A204.1 (cell line): ENCODE data around the gene PRAC2.
"Not testable (repeated sequence)": the region's sequence is repeated elsewhere in the genome, so short reads cannot be mapped to it uniquely, and the experiment has no call there.

Experiments
- FAIRE-seq: peaks from 2 replicates; lab custom pipeline; 2012; peaks lifted over from hg19 to GRCh38; lab: Jason Lieb, UNC

The PRAC2 gene

DNA sequence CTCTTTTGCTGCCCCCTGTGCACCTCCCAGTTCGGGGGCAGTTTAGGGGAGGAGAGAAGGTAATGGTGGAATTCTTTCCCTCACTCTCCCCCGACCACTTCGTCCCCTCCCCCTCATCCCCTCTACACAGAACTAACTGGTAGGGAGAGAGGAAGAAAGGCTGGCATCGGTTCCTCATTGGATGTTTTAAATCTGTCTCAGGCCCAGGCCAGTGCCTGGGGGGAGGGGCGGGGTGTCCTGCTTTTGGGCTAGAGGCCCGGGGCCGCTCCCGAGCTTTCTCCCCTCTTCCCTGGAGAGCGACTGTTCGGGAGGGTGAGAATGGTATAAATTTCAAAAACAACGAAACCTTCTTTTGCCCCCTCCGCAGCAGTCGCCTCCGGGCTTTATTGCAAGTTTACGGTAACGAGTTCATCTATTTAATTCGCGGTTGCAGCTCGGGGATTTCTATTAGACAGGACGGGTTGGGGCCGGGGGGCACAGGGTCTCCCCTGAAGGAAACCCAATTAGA, at the start of gene PRAC2:
PRAC2 (plus strand) TSS at position 271 of the 508 bp plus-strand sequence. CDS start 1,226 bp downstream, outside the sequence.
- FAIRE-seq: no peak

DNA sequence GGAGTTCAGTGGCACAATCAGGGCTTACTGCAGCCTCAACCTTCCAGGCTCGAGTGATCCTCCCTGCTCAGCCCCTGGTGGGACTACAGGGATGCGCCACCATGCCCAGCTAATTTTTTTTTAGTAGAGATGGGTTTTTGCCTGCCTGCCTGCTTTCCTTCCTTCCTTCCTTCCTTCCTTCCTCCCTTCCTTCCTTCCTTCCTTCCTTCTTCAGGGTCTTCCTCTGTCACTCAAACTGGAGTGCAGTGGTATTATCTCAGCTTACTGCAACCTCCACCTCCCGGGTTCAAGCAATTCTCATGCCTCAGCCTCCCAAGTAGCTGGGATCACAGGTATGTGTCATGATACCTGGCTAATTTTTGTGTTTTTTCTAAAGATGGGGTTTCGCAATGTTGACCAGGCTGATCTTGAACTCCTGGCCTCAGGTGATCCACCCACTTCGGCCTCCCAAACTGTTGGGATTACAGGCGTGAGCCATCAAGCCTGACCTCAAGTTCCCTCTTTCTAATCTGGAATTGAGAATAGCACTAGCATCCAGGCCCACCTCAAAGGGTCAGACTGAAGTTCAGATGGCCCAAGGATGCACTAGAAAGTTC, 45.9 kb upstream of the PRAC2 start:
- FAIRE-seq: no peak

DNA sequence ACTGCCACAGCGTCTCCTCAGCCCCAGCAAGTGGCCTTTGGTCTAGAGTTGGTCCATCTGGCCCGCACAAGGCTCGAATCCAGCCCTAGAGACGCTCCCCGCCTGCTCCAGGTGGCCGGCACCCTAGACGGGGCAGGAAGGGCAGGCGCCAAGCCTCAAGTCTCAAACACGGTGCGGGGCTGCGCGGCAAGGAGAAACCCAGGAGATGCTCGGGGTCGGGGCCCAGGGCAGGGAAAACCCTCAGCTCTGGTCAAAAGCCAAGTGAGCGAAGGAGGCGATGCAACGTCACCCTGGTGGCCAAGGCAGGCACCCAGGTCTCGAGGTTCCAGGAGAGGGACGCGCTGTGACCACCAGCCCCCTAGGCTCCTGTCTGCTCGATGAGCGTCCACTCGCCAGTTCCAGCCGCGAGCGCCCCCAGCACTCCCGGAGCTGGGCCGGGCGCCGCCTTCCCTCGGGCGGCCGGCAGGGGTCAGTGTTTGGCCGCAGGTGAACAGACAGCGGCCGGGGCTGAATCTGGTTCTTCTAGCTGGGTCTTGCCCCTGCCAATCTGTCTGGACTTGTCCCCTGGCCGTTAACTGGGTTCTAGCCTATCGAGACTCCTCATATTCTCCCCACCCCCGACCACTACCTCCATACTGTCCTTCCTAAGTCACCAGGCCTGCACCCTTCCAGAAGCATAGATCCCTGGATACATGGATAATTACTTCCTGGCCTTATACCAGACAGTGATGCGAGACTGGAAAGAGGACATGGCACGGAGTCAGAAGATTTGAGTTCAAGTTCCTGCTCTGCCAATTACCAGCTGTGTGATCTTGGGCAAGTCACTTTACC, 44.6 kb upstream of the PRAC2 start:
- FAIRE-seq: no peak

DNA sequence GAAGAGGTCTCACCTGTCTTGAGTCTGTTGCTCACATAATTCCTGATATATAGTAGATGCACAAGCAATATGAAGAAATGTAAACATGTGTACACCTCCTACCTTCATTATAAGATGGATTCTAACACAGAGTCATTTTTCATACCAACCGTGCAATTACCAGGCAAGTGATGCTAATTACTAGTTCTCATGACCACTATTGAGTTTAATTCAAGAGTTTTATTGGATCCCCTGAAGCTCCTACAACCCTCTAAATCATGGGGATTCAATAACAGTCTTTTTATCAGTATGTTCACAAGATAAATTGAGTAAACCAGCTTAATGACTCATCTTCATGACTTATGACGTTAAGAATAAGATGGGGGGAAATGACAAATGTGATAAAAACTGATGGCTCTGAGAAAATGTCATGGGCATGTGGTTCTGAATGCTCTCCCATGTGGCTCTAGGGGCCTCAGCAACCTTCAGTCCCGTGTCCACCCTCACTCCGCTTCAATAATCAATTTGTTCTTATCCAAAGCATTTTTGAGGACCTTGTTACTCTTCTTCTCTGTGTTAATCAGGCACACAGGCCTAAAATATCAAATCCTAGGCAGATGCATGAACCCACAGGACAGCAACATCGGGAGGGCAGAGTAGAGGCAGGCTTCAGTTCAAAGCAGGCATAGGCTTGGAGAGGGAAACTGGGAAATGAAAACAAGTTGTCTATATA, 43.4 kb upstream of the PRAC2 start:
- FAIRE-seq: no peak

DNA sequence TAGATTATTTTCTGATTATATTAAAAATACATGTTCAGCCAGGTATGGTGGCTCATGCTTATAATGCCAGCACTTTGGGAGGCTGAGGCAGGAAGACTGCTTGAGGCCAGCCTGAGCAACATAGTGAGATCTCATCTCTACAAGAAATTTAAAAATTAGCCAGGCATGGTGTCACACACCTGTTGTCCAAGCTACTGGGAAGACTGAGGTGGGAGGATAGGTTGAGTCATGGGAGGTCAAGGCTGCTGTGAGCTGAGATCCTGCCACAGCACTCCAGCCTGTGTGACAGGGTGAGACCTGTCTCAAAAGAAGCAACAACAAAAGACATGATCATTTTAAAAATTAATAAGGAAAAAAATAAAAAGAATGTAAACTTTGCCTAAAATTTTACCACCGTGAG, 41.4 kb upstream of the PRAC2 start:
- FAIRE-seq: no peak

DNA sequence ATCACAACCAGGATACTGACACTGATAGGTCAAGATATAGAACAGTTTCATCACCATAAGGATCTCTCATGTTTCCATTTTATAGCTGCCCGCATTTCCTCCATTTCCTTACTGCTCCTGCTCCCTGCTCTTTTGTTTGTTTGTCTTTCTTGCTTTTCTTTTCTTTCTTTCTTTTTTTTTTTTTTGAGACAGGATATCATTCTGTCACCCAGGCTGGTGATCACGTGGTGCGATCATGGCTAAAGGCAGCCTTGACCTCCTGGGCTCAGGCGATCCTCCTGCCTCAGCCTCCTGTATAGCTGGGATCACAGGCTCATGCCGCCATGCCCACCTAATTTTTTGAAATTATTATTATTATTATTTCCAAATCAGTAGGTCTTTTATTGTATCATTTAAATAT, 32.3 kb upstream of the PRAC2 start:
- FAIRE-seq: no peak

DNA sequence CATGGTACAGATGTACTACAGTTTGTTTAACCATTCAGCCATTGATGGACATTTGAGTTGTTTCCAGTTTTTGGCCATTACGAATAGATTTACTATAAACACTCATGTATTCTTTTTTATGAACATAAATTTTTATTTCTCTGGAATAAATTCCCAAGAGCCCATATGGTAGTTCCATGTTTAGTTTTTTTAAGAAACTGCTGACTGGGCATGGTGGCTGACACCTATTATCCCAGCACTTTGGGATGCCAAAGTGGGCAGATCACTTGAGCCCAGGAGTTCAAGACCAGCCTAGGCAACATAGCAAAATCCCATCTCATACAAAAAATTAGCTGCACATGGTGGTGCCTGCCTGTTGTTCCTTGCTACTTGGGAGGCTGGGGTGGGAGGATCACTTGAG, 30.9 kb upstream of the PRAC2 start:
- no peak for FAIRE-seq

DNA sequence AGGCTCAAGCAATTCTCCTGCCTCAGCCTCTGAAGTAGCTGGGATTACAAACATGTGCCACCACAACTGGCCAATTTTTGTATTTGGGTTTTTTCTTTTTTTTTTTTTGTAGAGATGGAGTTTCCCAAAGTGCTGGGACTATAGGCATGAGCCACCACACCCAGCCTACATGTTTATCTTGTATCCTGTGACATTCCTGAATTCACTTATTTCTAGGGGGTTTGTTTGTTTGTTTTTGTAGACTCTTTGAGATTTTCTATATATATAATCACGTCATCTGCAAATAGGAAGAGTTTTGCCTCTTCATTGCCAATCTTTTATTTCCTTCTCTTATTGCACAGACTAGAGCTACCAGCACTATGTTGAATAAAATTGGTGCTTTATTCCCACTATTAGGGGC, 29.8 kb upstream of the PRAC2 start:
- FAIRE-seq: no peak

DNA sequence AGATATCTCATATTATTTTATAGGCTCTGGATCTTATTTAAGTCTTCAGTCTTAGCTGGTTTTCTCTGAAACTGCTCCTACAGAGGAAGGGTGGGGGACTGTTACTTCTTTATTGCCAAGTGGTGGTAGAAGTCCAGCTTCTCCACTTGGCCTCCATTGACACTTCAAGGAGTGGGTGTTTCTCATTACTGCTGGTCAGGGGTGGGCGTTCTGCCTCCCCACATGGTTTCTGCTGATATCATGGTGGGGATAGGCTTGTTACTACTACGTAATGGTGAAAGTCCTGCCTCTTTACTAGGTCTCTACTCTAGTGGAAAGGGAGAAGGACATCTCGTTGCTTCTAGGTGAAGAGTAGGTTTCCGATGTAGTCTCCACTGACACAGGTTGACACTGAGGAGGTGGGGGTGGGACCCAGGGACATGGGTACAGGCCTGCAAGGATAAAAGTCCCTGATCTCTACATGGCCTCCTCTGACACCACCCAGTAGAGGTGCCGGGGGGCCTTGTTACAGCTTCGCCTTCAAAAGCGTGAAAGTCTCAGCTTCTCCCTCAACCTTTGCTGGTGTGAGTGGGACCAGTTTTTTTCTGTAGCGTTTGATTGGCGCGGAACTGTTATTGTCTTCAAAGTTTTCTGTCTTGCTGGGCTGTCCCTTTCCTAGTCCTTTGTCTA, 21.0 kb upstream of the PRAC2 start:
- FAIRE-seq: no peak

DNA sequence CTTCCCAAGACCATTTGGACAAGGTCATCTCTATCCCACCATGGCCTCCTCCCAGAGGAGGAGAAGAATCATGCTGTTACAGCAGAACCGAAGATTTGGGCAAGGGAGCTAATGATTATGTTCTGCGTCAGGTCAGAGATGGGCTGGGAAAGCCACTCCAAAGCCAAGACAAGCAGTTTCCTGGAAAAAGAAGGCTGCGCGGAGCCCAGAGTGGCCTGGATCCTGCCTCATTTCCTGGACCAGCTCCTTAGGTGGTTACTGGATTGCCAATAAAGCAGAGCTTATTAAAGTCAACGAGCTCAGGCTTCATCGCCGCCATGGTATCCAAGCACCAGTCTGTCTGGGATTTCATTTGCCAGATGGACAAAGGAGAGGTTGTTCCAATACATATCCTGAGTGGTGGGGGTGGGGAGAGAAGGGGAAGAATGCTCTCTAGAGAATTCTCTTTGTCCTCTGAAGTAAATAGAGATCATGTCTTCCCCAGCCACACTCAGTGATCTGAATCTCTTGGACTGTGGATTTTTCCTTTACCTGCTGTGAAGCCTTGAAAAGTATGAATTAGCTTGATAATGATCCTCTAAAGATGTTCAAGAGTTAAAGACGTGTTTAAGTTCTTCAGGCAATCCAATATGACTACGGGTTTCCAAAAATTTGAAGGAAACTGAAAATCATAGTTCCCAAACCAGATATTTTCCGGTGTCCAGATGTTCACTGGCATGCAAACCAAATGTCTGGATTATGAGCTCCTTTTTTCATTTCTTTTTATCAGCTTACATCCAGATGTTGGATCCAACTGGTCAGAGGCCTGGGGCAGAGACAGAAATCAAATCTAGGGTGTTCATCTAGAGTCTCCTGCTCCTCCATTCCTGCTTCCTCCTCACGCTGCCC, 18.4 kb upstream of the PRAC2 start:
- no peak for FAIRE-seq

DNA sequence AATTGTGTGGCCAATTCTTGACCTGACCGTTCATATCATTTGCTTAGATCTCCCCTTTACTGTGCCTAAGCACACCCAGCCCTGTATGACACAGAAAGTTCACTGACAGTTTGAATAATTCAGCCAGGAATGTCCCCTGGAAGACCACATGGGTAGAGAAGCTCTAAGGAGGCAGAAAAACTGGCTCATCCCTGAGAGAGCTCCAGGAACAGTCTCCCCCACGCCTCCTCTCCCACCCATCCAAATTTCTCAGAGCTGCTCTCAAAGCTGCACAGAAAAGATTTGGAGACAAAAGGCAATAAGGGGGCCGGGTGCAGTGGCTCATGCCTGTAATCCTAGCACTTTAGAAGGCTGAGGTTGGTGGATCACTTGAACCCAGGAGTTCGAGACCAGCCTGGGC, 11.9 kb upstream of the PRAC2 start:
- FAIRE-seq: no peak

DNA sequence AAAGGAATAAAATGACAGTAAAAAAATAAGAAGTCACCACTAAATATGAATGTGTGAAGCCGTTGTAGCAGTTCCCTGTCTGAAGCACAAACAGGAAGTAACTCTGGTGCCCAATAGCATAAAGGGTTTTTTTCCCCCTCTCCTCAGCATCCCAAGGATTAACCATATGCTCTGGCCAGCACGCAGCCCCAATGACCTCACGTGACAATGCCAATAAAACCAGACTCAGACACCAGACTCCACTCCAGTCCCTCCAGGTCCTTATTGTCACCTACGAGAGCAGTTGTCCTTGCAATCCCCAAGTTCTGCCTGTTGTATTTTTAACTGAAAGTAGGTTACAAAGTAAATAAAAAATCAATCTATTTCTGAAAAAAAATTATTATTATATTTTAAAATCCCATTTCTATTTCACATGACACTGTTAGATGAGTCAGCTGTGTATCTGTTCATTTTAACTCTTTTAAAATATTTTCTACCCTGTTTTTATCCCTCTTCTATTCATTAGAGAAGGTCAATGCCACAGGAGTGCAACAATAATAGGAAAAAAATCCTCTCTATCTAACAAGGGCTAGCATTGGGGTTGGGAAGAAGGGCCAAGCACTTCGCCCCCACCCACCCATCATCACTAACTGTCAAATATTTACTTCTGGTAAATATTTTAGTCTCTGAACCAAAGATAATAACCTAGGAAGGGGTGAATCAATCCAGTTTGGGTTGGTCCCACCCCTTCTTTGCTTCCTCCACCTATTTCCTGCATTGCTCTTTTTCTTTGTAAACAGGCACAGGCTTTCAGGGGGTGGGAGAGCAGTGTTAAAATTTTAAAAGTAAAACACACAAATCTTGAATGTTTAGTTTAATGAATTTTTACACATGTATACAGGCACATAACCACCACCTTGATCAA, 7.2 kb upstream of the PRAC2 start:
- FAIRE-seq: no peak

DNA sequence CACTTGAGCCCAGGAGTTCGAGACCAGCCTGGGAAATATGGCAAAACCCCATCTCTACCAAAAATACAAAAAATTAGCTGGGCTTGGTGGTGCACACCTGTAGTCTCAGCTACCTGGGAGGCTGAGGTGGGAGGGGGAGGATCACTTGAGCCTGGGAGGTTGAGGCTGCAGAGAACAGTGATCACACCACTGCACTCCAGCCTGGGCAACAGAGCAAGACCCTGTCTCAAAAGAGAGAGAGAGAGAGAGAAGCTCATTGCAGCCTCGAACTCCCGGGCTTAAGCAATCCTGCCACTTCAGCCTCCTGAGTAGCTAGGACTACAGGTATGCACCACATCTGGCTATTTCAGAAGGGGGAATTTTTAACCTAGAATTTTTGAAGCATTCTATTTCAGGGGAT, 6.4 kb upstream of the PRAC2 start:
- not testable (repeated sequence) for FAIRE-seq

DNA sequence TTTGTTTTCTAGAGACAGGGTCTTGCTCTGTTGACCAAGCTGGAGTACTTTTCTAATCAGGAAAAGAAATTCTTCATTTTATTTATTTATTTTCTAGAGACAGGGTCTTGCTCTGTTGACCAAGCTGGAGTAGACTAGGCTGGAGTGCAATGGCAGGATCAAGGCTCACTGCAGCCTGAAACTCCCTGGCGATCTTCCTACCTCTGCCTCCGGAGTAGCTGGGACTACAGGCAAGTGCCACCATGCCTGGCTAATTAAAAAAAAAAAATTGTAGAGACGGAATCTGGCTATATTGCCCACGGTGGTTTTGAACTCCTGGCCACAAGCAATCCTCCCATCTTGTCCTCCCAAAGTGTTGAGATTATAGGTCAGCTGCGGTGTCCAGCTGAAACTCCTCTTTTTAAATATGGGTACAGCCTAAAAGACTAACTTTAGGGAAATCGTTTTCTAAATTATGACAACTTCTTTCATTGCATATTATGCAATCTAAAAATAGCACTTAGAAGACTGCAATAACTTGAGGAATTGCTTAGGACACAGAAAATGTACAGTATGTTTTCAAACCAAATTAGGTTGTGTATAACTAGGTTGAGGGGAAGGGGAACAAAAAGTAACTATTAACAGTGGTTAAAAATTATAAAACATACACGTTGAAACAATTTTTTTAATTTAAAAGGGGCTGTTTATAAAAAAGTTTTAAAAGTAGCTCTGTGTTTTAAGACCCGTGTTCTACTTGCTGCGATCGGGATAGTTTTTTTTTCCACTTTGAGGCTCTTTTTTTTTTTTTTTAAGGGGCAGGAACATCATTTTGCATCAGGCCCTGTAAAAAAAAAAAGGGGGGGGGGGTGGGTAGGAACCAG, 5.4 kb upstream of the PRAC2 start:
- FAIRE-seq: no peak

DNA sequence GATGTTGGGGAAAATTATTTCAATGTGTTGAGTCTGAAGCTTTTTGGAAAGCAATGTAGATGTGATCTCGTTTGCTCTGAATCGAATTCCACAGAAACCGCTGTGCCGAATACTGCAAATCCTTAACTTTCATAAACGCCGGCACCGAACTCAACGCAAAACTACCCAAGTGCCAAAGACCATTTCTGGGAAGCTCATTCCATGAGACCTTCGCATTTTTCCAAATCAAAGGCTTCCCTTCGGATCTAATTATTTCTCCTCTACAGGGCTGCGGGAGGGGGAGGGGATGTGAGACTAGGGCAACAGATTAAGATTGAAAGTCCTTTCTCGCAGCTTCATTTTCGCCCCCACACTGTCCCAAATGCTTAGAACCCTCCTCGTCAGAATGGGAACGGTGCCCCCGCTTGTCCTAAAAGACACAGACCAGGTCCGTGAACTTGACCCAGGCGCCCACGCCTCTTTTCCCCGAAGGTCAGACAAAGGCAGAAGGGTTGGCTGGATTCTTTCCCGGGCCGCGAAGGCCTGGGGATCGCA, 4.7 kb upstream of the PRAC2 start:
- FAIRE-seq: no peak

DNA sequence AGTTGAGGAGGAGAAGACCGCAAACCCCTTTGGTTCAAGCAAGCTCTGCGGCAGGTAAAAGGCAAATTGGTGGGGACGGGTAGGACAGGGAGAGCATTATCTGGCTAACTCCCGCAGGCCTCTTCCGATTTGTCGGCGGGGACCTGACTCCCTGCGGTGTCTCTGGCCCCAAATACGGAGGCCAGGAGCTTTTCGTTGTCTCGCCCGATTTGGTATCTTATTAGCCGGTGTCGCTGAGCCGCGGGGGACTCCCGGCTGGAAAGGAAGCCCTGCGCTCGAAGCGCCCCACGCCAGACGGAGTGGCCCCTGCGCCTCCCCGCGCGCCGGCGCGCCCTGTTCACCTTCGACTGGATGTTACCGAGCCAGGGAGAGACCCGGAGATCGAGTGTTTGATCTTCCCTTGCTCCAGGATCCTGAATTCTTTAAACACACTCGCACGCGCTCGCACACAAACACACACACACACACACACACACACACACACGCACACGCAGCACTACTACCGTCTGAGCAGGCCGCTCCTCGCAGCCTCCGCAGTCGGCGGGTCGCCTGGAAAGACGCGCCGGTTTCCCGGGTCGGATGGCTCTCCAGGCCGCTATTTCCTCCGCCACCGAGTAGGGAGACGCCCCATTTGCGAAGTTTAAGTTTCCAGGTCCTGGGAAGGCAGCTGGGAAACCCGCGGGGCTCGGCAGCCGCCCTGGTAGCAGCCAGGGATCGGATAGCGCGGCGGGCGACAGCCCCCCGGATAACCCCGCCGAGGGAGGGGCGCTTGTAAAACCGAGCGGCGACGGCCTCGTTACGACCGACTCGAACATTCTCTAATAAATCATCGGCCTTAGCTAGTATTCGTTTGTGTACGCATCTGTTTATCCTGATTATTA, 4.0 kb upstream of the PRAC2 start:
- no peak for FAIRE-seq

DNA sequence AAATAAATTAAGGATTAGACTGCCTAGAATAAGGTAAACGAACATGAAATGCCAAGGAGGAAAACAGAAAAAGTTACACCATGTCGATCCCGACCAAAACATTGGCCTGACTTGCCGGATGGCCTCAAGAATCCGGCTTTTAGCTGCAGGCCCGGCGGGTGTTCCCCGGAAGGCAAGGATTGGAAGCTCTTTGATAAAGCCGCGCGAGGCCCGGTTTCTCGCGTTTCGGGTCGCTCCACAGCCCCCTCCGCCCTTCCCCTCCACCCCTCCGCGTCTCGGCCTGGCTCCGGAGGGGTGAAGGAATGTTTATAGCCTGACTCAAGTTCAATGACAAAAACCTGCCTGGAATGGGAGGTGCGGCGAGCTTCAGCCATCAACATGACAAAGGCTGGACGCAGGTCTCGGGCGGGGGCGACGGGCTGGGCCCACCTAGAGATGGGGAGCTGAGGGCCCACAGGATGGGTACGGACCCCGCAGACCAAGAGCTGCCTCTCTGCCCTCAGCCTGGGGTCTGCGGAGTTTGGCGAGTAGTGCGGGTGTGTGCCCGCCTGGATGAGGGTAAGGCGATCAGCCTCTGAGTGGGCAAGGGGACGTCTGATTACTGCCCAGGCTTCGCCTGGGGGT, 3.2 kb upstream of the PRAC2 start:
- no peak for FAIRE-seq
